ENCODE data around the gene CNNM1.

Gene CNNM1

GRCh38 chr10:99296605-99297004 is 32.6 kb upstream of the CNNM1 start:
- no peak for DNase-seq (ENCODE audit: low read depth)
- no peak overlapping the region for H3K4me3 ChIP-seq (ENCODE audit: control insufficient read depth, low read depth, low read length)
- TF ChIP-seq CTCF (IDR thresholded peaks at IDR 0.05; ENCODE audit: control insufficient read depth, insufficient read depth, low read depth, low read length, missing control alignments): no peak

- H3K4me3 ChIP-seq (ENCODE audit: control insufficient read depth, low read depth, low read length): no peak overlapping the region
- TF ChIP-seq CTCF (IDR thresholded peaks at IDR 0.05; ENCODE audit: control insufficient read depth, insufficient read depth, low read depth, low read length, missing control alignments): no peak
- no peak for DNase-seq (ENCODE audit: low read depth)
Measured at GRCh38 chr10:99297033-99297432, 32.1 kb upstream of the CNNM1 start.

- H3K4me3 ChIP-seq (ENCODE audit: control insufficient read depth, low read depth, low read length): no peak overlapping the region
- TF ChIP-seq CTCF (IDR thresholded peaks at IDR 0.05; ENCODE audit: control insufficient read depth, insufficient read depth, low read depth, low read length, missing control alignments): no peak
- DNase-seq (ENCODE audit: low read depth): no peak
Measured at GRCh38 chr10:99303899-99304861, 25.0 kb upstream of the CNNM1 start.

- TF ChIP-seq CTCF (IDR thresholded peaks at IDR 0.05; ENCODE audit: control insufficient read depth, insufficient read depth, low read depth, low read length, missing control alignments): no peak
- DNase-seq (ENCODE audit: low read depth): no peak
- no peak overlapping the region for H3K4me3 ChIP-seq (ENCODE audit: control insufficient read depth, low read depth, low read length)
Measured at GRCh38 chr10:99304862-99305229, 24.3 kb upstream of the CNNM1 start.

GRCh38 chr10:99312501-99312900 is 16.7 kb upstream of the CNNM1 start:
- no peak for TF ChIP-seq CTCF (IDR thresholded peaks at IDR 0.05; ENCODE audit: control insufficient read depth, insufficient read depth, low read depth, low read length, missing control alignments)
- H3K4me3 ChIP-seq (ENCODE audit: control insufficient read depth, low read depth, low read length): no peak overlapping the region
- DNase-seq (ENCODE audit: low read depth): no peak

GRCh38 chr10:99315853-99316252 is 13.3 kb upstream of the CNNM1 start:
- TF ChIP-seq CTCF (IDR thresholded peaks at IDR 0.05; ENCODE audit: control insufficient read depth, insufficient read depth, low read depth, low read length, missing control alignments): no peak
- no peak overlapping the region for H3K4me3 ChIP-seq (ENCODE audit: control insufficient read depth, low read depth, low read length)
- no peak for DNase-seq (ENCODE audit: low read depth)

All from AG09309 (cell line).